ENCODE results near the gene GATM.

The GATM gene, protein sequence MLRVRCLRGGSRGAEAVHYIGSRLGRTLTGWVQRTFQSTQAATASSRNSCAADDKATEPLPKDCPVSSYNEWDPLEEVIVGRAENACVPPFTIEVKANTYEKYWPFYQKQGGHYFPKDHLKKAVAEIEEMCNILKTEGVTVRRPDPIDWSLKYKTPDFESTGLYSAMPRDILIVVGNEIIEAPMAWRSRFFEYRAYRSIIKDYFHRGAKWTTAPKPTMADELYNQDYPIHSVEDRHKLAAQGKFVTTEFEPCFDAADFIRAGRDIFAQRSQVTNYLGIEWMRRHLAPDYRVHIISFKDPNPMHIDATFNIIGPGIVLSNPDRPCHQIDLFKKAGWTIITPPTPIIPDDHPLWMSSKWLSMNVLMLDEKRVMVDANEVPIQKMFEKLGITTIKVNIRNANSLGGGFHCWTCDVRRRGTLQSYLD

DNA sequence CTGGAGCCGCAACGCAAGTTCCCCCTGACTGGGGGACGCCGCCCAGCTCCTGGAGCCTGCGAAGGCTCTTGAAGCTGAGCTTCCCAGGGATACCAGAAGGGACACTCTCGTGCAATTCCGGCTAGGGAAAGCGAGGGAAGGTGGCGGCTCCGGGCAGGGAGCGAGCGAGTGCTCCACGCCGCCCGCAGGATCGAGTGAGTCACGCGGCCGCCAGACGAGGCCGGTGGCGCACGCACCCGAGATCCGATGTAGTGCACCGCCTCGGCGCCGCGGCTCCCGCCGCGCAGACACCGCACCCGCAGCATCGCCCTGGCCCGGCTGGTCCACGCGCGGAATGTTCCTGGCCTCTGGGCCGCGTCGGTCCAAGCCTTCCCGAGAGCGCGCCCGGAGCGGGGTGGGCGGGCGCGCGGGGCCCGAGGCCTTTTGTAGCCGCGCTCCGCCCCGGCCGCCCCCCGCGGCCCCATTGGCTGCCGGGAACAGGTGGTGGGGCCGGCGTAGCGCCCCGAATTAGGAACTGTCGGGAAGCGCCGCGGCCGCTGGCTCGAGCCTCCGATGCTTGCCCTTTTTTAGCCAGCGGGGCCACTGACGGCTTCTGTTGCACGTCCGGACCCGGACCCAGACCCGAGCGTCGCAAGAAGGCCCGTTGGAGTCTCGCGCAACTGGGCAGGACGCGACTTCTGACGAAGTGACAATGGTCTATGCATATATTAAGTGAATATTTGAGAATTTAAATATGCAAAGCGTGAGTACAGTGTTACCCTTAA, at the start of gene GATM:
TSS of gene GATM (minus strand) at position 396 of the 764 bp plus-strand sequence. CDS start at position 305, 91 bp downstream.
- DNase-seq (ENCODE audit: low read depth, low spot score) = no peak

DNA sequence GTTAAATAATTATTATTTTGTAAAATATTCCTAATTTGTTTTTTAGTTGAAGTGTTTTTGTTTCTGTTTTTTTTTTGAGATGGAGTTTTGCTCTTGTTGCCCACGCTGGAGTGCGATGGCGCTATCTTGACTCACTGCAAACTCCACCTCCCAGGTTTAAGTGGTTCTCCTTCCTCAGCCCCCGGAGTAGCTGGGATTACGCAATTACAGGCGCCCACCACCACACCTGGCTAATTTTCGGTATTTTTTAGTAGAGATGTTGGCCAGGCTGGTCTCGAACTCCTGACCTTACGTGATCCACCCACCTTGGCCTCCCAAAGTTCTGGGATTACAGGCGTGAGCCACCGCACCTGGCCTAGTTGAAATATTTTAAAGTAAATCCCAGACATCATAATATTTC, 48.7 kb upstream of the GATM start:
- no peak for DNase-seq (ENCODE audit: low read depth, low spot score)

DNA sequence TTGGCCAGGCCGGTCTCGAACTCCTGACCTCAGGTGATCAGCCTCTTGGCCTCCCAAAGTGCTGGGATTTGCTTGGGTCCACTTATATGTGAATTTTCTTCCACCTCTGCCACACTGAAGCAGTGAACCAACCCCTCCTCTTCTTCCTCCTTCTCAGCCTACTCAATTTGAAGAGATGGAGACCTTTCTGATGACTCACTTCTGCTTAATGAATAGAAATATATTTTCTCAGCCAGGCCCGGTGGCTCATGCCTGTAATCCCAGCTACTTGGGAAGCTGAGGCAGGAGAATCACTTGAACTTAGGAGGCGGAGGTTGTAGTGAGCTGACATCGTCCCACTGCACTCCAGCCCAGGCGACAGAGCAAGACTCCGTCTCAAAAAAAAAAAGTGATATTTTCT, 46.8 kb upstream of the GATM start:
- DNase-seq (ENCODE audit: low read depth, low spot score) = no peak

DNA sequence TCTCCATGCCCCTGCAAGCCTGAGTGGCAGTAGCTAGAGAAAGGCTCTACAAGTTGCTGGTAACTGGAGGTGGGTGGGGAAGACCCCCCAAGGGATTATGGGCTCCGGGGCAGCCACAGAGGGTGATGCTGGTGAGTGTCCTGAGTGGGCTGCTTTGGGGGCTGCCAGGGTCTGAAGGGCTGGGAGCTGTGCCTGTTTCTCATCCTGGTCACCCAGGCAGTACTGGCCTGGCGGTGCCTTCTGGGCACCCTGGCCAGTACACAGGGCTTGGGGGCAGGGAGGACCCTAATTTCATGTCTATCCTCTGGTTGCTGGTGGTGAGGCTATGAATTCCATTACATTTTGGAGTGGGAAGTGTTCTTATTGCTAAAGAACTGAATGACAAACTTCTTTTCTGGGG, 46.1 kb upstream of the GATM start:
- DNase-seq (ENCODE audit: low read depth, low spot score) = no peak

DNA sequence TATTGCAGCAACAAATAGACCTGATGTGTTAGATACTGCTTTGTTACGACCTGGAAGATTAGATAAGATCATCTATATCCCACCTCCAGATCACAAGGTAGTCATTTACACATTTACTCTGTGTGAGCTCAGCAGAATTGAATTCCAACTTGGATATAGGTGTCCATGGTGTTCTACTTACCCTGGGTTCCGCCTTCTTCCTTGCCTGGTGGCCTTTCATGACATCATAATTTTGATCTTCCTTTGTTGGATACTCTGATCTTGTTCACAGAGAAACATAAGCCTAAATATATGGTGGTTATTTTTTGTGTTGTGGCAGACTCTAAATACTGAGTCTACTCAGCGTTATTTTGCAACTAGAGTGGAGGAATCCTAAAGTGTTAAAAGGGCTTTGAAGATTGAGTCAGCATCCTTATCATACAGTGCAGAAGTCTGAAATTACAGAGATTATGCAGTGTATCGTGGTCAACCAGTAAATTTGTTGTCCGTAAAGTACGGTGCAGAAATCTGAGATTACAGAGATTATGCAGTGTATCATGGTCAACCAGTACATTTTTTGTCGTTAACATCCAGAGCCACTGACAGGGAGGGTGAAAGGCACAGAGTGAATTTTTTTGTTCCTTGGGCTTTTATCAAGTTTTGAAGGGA, 39.1 kb upstream of the GATM start:
- DNase-seq (ENCODE audit: low read depth, low spot score) = no peak

DNA sequence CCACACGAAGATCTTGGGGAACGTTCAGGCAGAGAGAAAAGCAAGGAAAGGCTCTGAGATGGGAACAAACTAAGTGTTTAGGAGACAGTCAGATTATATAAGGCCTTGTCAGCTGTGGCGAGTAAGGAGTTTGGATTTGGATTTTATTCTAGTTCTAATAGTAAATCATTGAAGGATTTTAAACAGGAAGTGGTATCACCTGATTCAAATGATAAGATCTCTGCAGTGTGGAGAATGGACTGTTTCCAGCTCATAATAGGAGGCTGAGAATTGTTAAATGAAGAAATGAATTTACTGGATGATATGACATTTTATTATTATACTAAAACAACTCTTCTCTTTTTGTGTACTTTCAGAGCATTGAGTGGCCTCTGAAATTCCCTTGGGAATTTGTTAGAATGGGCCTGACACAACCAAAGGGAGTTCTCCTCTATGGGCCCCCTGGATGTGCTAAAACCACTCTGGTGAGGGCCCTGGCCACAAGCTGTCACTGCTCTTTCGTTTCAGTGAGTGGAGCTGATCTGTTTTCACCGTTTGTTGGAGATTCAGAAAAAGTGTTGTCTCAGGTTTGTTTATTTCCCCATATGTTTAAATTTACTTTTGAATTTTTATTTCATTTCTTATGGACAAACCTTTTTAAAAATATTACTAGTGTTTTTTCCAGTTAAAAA, 36.0 kb upstream of the GATM start:
- no peak for DNase-seq (ENCODE audit: low read depth, low spot score)

DNA sequence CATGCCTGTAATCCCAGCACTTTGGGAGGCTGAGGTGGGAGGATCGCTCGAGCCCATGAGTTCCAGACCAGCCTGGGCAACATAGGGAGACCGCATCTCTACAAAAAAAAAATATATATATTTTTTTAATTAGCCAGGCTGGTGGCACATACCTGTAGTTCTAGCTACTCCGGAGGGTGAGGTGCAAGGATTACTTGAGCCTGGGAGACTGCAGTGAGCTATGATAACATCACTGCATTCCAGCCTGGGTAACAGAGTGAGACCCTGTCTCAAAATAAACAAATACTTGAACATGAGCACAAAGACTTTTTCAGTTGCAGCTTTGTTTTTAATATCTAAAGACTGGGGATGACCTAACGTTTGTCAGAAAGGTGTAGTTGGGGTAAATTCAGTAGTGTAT, 31.3 kb upstream of the GATM start:
- DNase-seq (ENCODE audit: low read depth, low spot score) = no peak

DNA sequence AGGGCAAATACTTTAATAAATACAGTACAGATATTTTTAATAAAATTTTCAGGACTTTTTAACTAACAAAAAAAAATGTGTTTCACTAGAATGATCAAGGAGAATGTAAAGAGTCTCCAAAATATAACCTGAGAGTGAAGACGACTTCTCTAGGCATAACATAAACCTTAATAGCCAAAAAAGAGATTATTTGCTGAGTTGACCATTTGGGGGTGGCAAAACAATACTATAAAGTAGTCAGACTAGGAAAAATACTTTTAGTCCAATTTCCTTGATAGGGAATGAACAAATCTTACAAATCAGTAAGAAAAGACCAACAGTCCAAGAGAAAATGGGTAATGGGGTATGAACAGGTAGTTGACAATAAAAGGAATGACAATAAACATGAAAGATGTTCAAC, 29.4 kb upstream of the GATM start:
- DNase-seq (ENCODE audit: low read depth, low spot score) = no peak

DNA sequence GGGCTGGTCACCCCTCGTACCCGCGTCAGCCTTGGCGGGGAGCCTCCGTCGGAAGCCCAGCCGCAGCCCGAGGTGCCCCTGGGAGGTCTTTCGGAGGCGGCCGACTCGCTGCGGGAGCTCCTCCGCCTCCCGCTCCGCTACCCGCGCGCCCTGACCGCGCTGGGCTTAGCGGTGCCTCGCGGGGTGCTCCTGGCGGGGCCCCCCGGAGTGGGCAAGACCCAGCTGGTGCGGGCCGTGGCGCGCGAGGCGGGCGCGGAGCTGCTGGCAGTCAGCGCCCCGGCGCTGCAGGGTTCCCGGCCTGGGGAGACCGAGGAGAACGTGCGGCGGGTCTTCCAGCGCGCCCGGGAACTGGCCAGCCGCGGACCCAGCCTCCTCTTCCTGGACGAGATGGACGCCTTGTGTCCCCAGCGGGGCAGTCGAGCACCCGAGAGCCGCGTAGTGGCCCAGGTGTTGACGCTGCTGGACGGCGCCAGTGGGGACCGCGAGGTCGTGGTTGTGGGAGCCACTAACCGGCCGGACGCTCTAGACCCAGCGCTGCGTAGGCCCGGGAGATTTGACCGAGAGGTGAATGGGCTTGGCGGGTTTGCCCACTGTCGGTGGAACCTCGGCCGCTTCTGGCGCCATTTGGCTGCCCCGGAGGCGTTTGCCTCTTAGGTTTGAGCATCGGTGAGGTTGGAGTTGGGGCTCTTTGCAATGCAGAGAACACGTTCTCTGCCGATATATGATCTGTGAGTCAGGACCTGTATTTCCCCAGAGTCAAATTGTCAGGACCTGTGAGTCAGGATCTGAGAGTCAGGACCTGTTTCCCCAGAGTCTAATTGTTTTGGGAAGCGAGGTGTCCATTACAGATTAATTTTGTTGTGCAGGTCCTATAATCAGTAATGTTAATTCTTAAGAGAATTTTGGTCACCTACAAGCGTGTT, 24.9 kb upstream of the GATM start:
- peak; percentile 3 for DNase-seq (ENCODE audit: low read depth, low spot score)

DNA sequence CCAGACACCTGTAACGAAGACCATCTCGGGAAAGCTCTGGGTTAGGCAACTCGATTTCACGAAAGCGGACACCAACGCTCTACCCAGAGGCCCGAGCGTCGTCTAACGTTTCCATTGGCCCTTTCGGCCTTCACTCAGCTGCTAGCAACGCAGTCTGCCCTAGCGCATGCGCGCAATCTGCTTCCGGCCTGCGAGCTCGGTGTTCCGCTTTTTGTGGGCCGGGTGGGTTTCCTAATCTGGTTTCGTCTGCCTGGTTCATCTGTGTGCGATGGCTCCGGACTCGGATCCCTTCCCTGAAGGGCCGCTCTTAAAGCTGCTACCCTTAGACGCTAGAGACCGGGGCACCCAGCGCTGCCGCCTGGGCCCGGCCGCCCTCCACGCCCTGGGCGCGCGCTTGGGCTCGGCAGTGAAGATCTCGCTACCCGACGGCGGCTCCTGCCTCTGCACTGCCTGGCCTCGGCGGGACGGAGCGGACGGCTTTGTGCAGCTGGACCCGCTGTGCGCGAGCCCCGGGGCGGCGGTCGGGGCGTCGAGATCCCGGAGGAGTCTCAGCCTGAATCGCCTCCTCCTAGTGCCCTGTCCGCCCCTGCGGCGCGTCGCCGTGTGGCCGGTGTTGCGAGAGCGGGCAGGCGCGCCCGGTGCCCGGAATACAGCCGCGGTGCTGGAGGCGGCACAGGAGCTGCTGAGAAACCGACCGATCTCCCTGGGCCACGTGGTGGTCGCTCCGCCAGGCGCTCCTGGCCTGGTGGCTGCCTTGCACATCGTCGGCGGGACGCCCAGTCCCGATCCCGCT, 24.0 kb upstream of the GATM start:
- peak; percentile 94 for DNase-seq (ENCODE audit: low read depth, low spot score)

DNA sequence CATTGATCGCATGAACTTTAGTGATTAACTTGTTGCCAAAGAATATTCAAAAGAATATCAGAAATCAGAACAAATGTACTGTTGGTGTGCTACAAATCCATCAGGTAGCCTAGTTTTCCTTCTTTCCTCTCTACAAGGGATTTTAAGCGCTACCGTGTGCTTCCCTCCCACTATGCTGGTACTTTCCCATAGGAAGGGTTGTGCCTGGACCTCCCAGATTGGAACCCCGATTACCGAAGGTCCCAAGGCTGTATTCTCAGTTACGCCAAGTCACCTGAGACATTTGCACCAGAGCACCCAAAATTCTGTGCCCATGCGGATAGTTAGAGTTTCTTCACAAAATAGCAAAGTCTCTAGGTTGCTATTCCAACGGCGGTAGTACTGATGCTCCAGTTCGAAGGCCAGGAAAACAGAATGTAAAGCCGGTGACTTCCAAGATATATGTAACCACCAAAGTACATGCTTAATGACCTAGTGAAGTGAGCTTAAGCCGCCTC, 23.4 kb upstream of the GATM start:
- DNase-seq (ENCODE audit: low read depth, low spot score) = peak; percentile 2

DNA sequence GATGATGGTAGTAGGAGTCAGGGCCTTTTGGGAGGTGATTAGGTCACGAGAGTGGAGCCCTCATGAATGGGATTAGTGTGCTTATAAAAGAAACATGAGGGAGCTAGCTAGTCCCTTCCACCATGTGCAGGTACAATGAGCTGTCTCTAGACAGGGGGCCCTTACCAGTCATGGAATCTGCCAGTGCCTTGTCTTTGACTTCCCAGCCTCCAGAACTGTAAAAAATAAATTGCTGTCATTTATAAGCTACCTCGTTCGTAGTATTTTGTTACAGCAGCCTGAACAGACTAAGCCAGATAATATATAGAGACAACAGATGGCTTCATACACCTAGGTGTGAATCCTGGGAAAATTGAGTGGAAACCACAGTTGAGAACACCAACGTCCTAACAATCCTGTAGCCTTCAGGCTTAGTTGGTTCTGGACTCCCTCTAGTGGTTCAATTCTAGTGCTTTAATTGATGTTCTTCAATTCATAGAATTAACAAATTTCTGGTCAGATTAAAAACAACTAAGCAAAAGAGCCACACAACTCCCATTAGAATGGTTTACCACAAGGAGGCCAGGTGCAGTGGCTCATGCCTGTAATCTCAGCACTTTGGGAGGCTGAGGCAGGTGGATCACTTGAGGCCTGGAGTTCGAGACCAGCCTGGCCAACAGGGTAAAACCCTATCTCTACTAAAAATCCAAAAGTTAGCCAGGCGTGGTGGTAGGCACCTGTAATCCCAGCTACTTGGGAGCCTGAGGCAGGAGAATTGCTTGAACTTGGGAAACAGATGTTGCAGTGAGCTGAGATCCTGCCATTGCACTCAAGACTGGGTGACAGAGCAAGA, 21.3 kb upstream of the GATM start:
- DNase-seq (ENCODE audit: low read depth, low spot score) = no peak

DNA sequence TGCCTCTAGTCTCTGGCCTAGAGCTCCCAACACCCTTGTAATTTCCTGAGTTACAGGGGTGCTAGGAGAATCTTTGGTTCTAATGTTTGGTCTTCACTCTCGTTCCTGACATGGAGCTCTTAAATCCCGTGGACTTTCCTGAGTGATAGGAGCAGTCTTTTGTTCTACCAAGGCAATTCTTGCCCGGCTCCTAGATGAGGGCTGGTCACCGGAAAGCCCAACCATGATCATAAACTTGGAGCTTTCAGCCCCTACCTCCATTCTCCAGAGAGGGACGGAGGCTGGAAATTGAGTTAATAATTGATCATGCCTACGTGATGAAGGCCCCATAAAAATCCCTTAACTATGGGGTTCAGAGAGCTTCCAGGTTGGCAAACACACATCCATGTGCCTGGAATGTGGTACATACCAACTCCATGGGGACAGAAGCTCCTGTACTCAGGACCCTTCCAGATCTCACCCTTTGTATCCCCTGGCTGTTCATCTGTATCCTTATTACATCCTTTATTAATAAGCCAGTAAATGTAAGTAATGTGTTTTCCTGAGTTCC, 18.8 kb upstream of the GATM start:
- DNase-seq (ENCODE audit: low read depth, low spot score) = no peak

DNA sequence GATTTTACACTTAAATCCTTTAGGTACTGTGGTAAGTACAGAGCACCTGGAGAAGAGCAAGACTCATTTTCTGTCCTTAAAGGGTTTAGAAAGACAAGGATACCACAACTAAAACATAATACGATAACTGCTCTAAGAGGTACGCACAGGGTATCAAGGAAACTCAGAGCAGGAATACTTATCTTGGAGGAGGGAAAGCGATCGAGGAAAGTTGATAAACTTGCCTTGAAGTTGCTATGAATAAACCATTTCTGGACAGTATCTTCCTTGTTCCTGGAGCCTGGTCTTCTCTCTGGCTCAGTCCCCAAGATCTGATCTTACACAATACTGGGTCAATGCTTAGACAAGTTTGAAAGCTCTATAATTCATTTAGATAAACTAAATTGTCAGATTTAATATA, 17.6 kb upstream of the GATM start:
- DNase-seq (ENCODE audit: low read depth, low spot score) = no peak

DNA sequence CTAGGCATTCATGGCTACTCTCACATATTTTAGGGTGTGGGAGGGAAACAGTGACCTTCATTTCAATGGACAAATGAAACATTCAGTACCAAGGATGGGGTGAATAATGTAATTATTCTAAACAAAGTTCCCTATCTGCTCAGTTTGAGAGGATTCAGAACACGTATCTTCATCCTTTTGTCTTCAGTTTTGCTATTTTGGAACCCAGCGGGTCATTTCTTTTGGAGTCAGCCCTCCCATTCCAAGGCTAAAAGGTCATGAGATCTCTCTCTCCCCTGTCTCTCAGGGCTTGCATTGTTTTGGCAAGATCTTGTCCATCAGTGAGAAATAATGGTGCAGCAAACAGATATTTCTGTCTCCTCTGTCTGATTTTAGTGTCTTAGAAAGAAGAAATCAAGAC, 16.3 kb upstream of the GATM start:
- no peak for DNase-seq (ENCODE audit: low read depth, low spot score)

DNA sequence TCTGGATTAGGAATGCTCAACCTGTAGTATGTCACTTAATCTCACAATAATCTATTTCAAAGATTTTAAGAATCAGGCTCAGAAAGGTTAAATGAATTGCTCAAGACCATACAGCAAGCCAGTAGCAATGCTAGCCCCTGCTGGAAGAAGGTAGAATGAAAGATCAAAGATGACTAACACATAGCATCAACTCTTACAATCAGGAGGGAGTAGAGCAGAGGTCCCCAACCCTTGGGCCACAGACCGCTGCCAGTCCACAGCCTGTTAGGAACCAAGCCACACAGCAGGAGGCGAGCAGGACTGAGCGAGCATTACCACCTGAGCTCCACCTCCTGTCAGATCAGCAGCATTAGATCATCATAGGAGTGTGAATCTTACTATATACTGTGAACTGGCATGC, 15.5 kb upstream of the GATM start:
- DNase-seq (ENCODE audit: low read depth, low spot score) = no peak

DNA sequence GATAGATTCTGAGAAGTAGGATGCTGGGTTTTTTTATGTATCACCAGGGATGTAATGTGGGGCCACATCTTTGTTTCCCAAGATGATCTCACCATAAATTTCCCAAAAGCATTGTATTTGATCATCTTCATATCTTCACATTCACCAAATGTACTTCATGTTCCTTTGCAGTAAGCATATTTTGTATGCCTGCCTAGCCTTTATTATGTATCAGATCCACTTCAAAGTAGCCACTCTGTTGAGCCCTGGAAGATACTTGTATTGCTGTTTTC, 14.2 kb upstream of the GATM start:
- DNase-seq (ENCODE audit: low read depth, low spot score) = no peak

DNA sequence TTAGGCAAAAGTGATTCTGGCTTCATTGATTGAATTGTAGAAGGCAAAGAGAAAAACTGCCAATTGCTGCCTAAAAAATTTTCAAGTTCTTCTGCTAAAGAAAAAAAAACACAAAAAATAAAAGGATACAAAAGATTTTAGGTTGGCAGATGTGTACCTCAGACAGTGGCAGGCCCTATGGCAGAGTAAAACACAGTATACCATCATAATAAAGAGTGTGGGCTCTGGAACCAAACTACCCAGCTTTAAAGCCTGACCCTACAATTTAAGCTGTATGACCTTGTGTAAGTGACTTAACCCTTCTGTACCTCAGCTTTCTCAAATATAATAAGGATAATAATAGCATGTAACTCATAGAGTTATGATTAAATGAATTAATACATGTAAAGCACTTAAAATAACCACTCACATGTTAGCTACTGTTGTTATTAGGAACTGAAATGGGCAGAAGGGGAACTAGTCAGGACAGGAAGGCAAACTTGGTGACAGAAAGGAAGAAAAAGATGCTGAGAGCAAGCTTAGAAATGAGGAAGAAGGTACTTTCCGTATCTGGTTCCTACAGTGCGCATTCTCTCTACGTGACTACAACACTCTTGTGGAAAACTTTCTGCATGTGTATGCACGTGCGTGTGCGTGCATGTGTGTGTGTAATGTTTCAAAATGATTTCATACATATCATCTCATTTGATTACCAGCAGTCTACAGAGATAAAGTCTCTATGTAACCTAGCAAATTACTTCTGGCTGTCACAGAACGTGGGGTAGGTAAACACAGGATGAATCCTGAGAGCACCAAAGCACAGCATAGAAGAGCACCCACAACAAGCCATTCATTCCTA, 13.6 kb upstream of the GATM start:
- no peak for DNase-seq (ENCODE audit: low read depth, low spot score)
